HepG2 (cell line): ENCODE data around the gene VSNL1. TPM values are rescaled to one million over a fixed set of nuclear protein-coding genes. Genes with fewer than 3 reads are reported as not detected.

Source experiments
- ATAC-seq: fragments of 200-7000 bp; cut with Tn5 transposase; 3 replicates; pipeline ENCODE4 v1.9.1; 2020; ENCODE audit warnings: mild to moderate bottlenecking, moderate library complexity
- BruUV-seq: library from RNA; stranded (reverse); fragments of 400-500 nt; replicated peaks from 2 replicates; lab custom pipeline; 2021; lab: Mats Ljungman, UMichigan
- CTCF ChIA-PET: fragments of 300-600 bp; formaldehyde crosslinking; extraction: SDS; loops from one replicate; lab custom pipeline; 2021; ENCODE audit warnings: low total read pairs, inconsistent platforms, low intra/inter-chr PET ratio; lab: Yijun Ruan, JAX
- POLR2A ChIA-PET: fragments of 350-600 bp; sonication (Branson Sonifier 250); formaldehyde crosslinking; loops from one replicate; lab custom pipeline; 2020; ENCODE audit warnings: antibody characterized with exemption, inconsistent platforms; lab: Yijun Ruan, JAX
- DNase-seq: peaks from one replicate; pipeline ENCODE4 v3.0.0-alpha.2; 2015; ENCODE audit warnings: low spot score
- FAIRE-seq: peaks from 3 replicates; lab custom pipeline; 2011; peaks lifted over from hg19 to GRCh38; lab: Jason Lieb, UNC
- H2AFZ ChIP-seq: one replicate; pipeline ENCODE4 v1.6.1; 2011; ENCODE audit warnings: low read length, inconsistent platforms
- H3K27ac ChIP-seq: fragments of 300-600 bp; 3 replicates; pipeline ENCODE4 v1.8.0; 2011; ENCODE audit warnings: mixed run types, mild to moderate bottlenecking, mixed read lengths, low read length, inconsistent platforms; ENCODE audit not compliant: insufficient read depth; ENCODE audit errors: extremely low read length
- H3K27me3 ChIP-seq, 2 experiments: fragments of 200-600 bp in 1 of 2; 2 replicates in 1 of 2; 3 replicates in 1 of 2; pipeline versions ENCODE4 v1.6.0 to v1.8.0; 2011; ENCODE audit warnings: low read length in 2 of 2, mild to moderate bottlenecking in 2 of 2, moderate library complexity in 2 of 2, inconsistent platforms in 1 of 2; ENCODE audit not compliant: insufficient read depth in 2 of 2, control insufficient read depth in 1 of 2
- H3K36me3 ChIP-seq, 2 experiments: fragments of 200-600 bp in 1 of 2; replicated peaks in 1 of 2; 2 replicates in 1 of 2; 3 replicates in 1 of 2; pipeline versions ENCODE4 v1.5.1 to v1.8.0; 2011; ENCODE audit warnings: low read length in 2 of 2, inconsistent platforms in 1 of 2; ENCODE audit not compliant: insufficient read depth in 2 of 2, control insufficient read depth in 1 of 2
- H3K4me1 ChIP-seq: 2 replicates; pipeline ENCODE4 v1.5.1; 2012; ENCODE audit warnings: low read length, inconsistent platforms; ENCODE audit not compliant: insufficient read depth
- H3K4me2 ChIP-seq: 2 replicates; pipeline ENCODE4 v1.6.0; 2011; ENCODE audit warnings: low read depth, low read length, inconsistent platforms
- H3K4me3 ChIP-seq, 3 experiments: fragments of 200-600 bp in 1 of 3; sonication (generic), shearing (Covaris generic) in 1 of 3; replicated peaks in 1 of 3; 2 replicates each; pipeline ENCODE4 v1.5.1; 2011 to 2016; ENCODE audit warnings: low read length in 3 of 3, inconsistent platforms in 2 of 3, low read depth in 2 of 3, mild to moderate bottlenecking in 2 of 3, control low read depth in 1 of 3, mixed read lengths in 1 of 3; ENCODE audit not compliant: insufficient read depth in 1 of 3
- H3K79me2 ChIP-seq: one replicate; pipeline ENCODE4 v1.6.1; 2011; ENCODE audit warnings: low read length, inconsistent platforms; ENCODE audit not compliant: insufficient read depth
- H3K9ac ChIP-seq: 2 replicates; pipeline ENCODE4 v1.6.0; 2011; ENCODE audit warnings: mild to moderate bottlenecking, low read depth, low read length, inconsistent platforms; ENCODE audit not compliant: insufficient read depth
- H3K9me3 ChIP-seq: 2 replicates; pipeline ENCODE4 v1.5.1; 2012; ENCODE audit warnings: mild to moderate bottlenecking, low read length
- H4K20me1 ChIP-seq: 2 replicates; pipeline ENCODE4 v1.6.0; 2011; ENCODE audit warnings: inconsistent platforms, mild to moderate bottlenecking, low read length, moderate library complexity; ENCODE audit not compliant: insufficient read depth
- BATF2 ChIP-seq: sonication (generic); formaldehyde crosslinking; IDR thresholded peaks from 2 replicates; pipeline ENCODE4 v1.8.0; 2022; ENCODE audit warnings: mild to moderate bottlenecking, missing genetic modification reagents, moderate library complexity
- FOSL2 ChIP-seq: sonication (generic); formaldehyde crosslinking; IDR thresholded peaks from 2 replicates; pipeline ENCODE4 v1.4.0; 2020; ENCODE audit warnings: missing genetic modification reagents
- HIVEP1 ChIP-seq: sonication (generic); formaldehyde crosslinking; IDR thresholded peaks from 2 replicates; pipeline ENCODE4 v1.4.0; 2020; ENCODE audit warnings: mild to moderate bottlenecking, missing genetic modification reagents
- ZNF253 ChIP-seq: sonication (generic); formaldehyde crosslinking; IDR thresholded peaks from 2 replicates; pipeline ENCODE4 v1.8.0; 2022; ENCODE audit warnings: mild to moderate bottlenecking, missing genetic modification reagents, borderline replicate concordance
- ZNF274 ChIP-seq: sonication (generic); formaldehyde crosslinking; IDR thresholded peaks from 2 replicates; pipeline ENCODE4 v1.5.1; 2020; ENCODE audit warnings: mild to moderate bottlenecking, missing genetic modification reagents
- ZNF280D ChIP-seq: sonication (generic); formaldehyde crosslinking; IDR thresholded peaks from 2 replicates; pipeline ENCODE4 v1.5.1; 2020; ENCODE audit warnings: mild to moderate bottlenecking, missing genetic modification reagents
- ZNF678 ChIP-seq: sonication (generic); formaldehyde crosslinking; IDR thresholded peaks from 2 replicates; pipeline ENCODE4 v1.4.0; 2020; ENCODE audit warnings: mild to moderate bottlenecking, missing genetic modification reagents
- WGBS: methylation state at CpG from one replicate; pipeline ENCODE4 v1.1.6; 2017; ENCODE audit warnings: low lambda C conversion rate; 5-methylcytosine and 5-hydroxymethylcytosine counted together
- in situ Hi-C: cut with HindIII; loops from 2 replicates; pipeline ENCODE4 v1.10.0; 2017; ENCODE audit warnings: low pct_unique_long_range_greater_than_20kb; ENCODE audit not compliant: extremely low pct_ligation_motif_present
- intact Hi-C: fragments of 100-400 bp; cut with micrococcal nuclease; formaldehyde crosslinking; loops from one replicate; pipeline ENCODE4 v1.10.0; 2022; ENCODE audit not compliant: unreplicated experiment
- polyA plus RNA-seq, 8 experiments: library from polyadenylated mRNA; depleted of rRNA in 3 of 8; stranded (reverse) in 7 of 8; unstranded in 1 of 8; fragments of >200 nt; fragmentation: Illumina TruSeq in 4 of 8; extraction: Trizol in 4 of 8; gene quantifications; 2 replicates each; pipeline versions ENCODE4 v1.2.1 to v1.2.3, GENCODE V29; 2011 to 2016; ENCODE audit warnings: low read depth in 4 of 8, missing spikeins in 1 of 8, mixed read lengths in 1 of 8; ENCODE audit not compliant: insufficient read depth in 1 of 8
- total RNA-seq, 5 experiments: library from RNA; depleted of rRNA; stranded (reverse); fragments of >200 nt; fragmentation: Illumina TruSeq; extraction: Trizol; gene quantifications; 2 replicates each; pipeline ENCODE4 v1.2.3, GENCODE V29; 2016; ENCODE audit warnings: low read depth in 1 of 5
- TF ChIP-seq, protein P1 (sequence below): sonication (generic); formaldehyde crosslinking; conservative IDR thresholded peaks from 2 replicates; pipeline ENCODE4 v1.5.0; 2020; ENCODE audit warnings: missing genetic modification reagents

VSNL1 gene
- total and polyA plus RNA-seq, 2 of the 13 experiments (the other 11 are each of a cell fraction or from before 2014, with no cell fraction given) = 63.2 to 95.9 TPM

GRCh38 chr2:17495590-17495989 is 44.9 kb upstream of the VSNL1 start:
- DNase-seq = no peak
- intact Hi-C loops = no loop called here
- in situ Hi-C loops = no loop called here
- 67% methylated on average over 1 of the region's 1 CpG for WGBS
- H3K4me1 ChIP-seq = no peaks in the 10 kb centered on the region
- no peak overlapping the region for H2AFZ ChIP-seq
- no TSS peak for BruUV-seq
- no peak overlapping the region for H3K27ac ChIP-seq
- H3K79me2 ChIP-seq = no peaks in the 10 kb centered on the region
- H3K9me3 ChIP-seq = no peaks in the 10 kb centered on the region
- H3K9ac ChIP-seq = no peak overlapping the region
- no peak for ATAC-seq
- TF ChIP-seq ZNF253 (CRISPR knock-in tag) (no peak), HIVEP1 (CRISPR knock-in tag) (no peak), BATF2 (CRISPR knock-in tag) (no peak), ZNF274 (no peak), ZNF280D (CRISPR knock-in tag) (no peak), FOSL2 (CRISPR knock-in tag) (no peak), ZNF678 (no peak)
- TF ChIP-seq, protein P1, sequence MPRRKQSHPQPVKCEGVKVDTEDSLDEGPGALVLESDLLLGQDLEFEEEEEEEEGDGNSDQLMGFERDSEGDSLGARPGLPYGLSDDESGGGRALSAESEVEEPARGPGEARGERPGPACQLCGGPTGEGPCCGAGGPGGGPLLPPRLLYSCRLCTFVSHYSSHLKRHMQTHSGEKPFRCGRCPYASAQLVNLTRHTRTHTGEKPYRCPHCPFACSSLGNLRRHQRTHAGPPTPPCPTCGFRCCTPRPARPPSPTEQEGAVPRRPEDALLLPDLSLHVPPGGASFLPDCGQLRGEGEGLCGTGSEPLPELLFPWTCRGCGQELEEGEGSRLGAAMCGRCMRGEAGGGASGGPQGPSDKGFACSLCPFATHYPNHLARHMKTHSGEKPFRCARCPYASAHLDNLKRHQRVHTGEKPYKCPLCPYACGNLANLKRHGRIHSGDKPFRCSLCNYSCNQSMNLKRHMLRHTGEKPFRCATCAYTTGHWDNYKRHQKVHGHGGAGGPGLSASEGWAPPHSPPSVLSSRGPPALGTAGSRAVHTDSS (CRISPR knock-in tag) = no peak
- TF ChIP-seq, all 625 proteins: peak for 0
- FAIRE-seq = no peak
- ChIA-PET POLR2A (no interaction called here), CTCF (no interaction called here)
- H4K20me1 ChIP-seq = no peaks in the 10 kb centered on the region
- no peak overlapping the region for H3K4me3 ChIP-seq
- no peak overlapping the region for H3K4me2 ChIP-seq
- no peaks in the 10 kb centered on the region for H3K36me3 ChIP-seq
- no peaks in the 10 kb centered on the region; a peak in 1 of 5 replicates for H3K27me3 ChIP-seq
